ENCODE data around the gene TRIM42. TPM values are rescaled to one million over a fixed set of nuclear protein-coding genes. Genes with fewer than 3 reads are reported as not detected.
A peak's percentile ranks its signal among the peaks of the same experiment; 100 is the strongest.

The TRIM42 gene
- total RNA-seq (2022) (not detected in 2 replicates), Bru-seq, nascent RNA (not detected), BruChase-seq, experiment 1, labeled RNA remaining after a 6-hour chase (not detected), BruChase-seq, experiment 2, labeled RNA remaining after a 2-hour chase (not detected)
- long read RNA-seq: 0 reads

GRCh38 chr3:140677764-140678163, at the start of gene TRIM42:
TRIM42 (plus strand) TSS chr3:140678064; CDS start chr3:140678230, 166 bp downstream.
- intact Hi-C loops (cut with micrococcal nuclease): no loop called here
- ChIA-PET POLR2A (no interaction called here), CTCF (no interaction called here)
- TF ChIP-seq CTCF (IDR thresholded peaks at IDR 0.05; ENCODE audit: unreplicated experiment): no peak
- Mint-ChIP-seq H3K4me1 (ENCODE audit: insufficient read depth, unreplicated experiment) (no peaks in the 10 kb centered on the region), H3K36me3 (ENCODE audit: insufficient read depth, unreplicated experiment) (no peaks in the 10 kb centered on the region), H3K4me3 (ENCODE audit: unreplicated experiment) (no peak within 1 kb of the TSS), H3K9me3 (ENCODE audit: unreplicated experiment) (peaks cover 7% of the 10 kb centered on the region), H3K27ac (ENCODE audit: low read depth, unreplicated experiment) (no peak within 1 kb of the TSS), H3K27me3 (ENCODE audit: insufficient read depth, unreplicated experiment) (no peaks in the 10 kb centered on the region)
- BruUV-seq (replicated peaks): no TSS peak
- DNase-seq (ENCODE audit: unreplicated experiment): no peak

DNA sequence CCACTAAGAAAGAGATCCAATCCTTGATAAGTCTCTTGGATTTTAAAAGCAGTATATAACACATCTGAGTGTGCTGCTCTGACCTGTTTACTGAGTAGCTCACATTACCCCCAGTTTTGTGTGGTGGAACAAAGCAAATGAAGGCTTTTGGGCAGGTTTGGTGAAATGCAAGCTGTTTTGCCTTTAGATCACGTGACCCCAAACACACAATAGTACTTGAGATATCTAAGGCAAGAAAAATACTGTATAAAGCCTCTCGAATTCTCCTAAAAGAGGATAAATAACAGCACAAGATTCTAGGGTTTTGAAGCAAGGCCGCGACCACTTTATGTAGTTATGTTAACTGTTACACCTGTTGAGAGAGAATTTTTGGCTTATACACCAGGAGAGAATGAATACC, 49.3 kb upstream of the TRIM42 start:
- no peaks in the 10 kb centered on the region for H3K27me3 Mint-ChIP-seq (ENCODE audit: insufficient read depth, unreplicated experiment)
- no peak for TF ChIP-seq CTCF (IDR thresholded peaks at IDR 0.05; ENCODE audit: unreplicated experiment)
- peak overlapping the region; percentile 71 for H3K27ac Mint-ChIP-seq (ENCODE audit: low read depth, unreplicated experiment)
- no peaks in the 10 kb centered on the region for H3K9me3 Mint-ChIP-seq (ENCODE audit: unreplicated experiment)
- BruUV-seq (replicated peaks): no TSS peak
- intact Hi-C loops (cut with micrococcal nuclease): no loop called here
- ChIA-PET POLR2A (no interaction called here), CTCF (interaction anchor here (0.6 to 1.2 kb wide), 2 partner anchors 11 to 236 kb away, joined by 3 read pairs; no protein-coding TSS in a partner anchor)
- no peaks in the 10 kb centered on the region for H3K36me3 Mint-ChIP-seq (ENCODE audit: insufficient read depth, unreplicated experiment)
- DNase-seq (ENCODE audit: unreplicated experiment): no peak
- H3K4me1 Mint-ChIP-seq (ENCODE audit: insufficient read depth, unreplicated experiment): peaks cover 17% of the 10 kb centered on the region
- H3K4me3 Mint-ChIP-seq (ENCODE audit: unreplicated experiment): no peak overlapping the region

DNA sequence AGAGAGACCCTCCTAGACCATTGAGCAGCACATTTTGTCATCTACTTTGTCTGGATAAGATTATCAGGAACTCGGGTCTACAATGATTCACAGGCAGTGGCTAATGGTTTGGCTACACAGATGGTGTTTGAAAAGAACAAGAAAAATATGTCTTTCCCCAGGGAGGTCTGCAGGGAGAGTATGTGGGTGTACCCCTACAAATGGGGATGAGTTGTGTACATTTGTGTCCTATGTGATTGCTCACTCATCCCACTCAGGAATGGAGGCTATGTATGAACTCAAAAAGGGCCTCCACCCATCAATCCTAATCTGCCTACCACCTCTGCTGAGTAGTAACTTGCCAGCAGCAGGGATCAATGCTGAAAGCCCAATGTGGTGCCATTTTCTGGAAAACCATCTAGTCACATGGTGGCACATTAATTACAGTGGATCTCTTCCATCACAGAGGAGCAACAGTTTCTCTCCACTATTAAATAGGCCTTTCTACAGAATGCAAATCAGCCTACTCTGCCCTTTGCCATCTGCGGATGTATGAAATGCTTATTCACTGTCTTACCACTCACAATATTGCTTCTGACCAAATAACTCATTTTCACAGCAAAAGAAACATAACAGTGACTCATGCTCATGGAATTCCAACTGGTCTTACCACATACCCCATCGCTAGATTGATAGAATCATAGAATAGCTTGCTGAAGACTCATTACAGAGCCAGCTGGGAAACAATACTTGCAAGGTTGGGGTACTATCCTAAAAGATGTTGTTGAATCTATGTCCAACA, 48.3 kb upstream of the TRIM42 start:
- Mint-ChIP-seq H3K36me3 (ENCODE audit: insufficient read depth, unreplicated experiment) (no peaks in the 10 kb centered on the region), H3K27me3 (ENCODE audit: insufficient read depth, unreplicated experiment) (no peaks in the 10 kb centered on the region), H3K27ac (ENCODE audit: low read depth, unreplicated experiment) (peak overlapping the region; percentile 71), H3K4me3 (ENCODE audit: unreplicated experiment) (no peak overlapping the region), H3K9me3 (ENCODE audit: unreplicated experiment) (no peaks in the 10 kb centered on the region), H3K4me1 (ENCODE audit: insufficient read depth, unreplicated experiment) (peaks cover 17% of the 10 kb centered on the region)
- CTCF ChIA-PET: interaction anchor here (1.2 kb wide), 1 partner anchor 10 kb away, joined by 3 read pairs; no protein-coding TSS in a partner anchor
- no peak for TF ChIP-seq CTCF (IDR thresholded peaks at IDR 0.05; ENCODE audit: unreplicated experiment)
- POLR2A ChIA-PET: no interaction called here
- DNase-seq (ENCODE audit: unreplicated experiment): peak; percentile 86
- no TSS peak for BruUV-seq (replicated peaks)
- intact Hi-C loops (cut with micrococcal nuclease): no loop called here

- ChIA-PET CTCF (no interaction called here), POLR2A (no interaction called here)
- peak overlapping the region; percentile 71 for H3K27ac Mint-ChIP-seq (ENCODE audit: low read depth, unreplicated experiment)
- H3K4me3 Mint-ChIP-seq (ENCODE audit: unreplicated experiment): no peak overlapping the region
- BruUV-seq (replicated peaks): no TSS peak
- DNase-seq (ENCODE audit: unreplicated experiment): peak; percentile 22
- H3K27me3 Mint-ChIP-seq (ENCODE audit: insufficient read depth, unreplicated experiment): no peaks in the 10 kb centered on the region
- peaks cover 17% of the 10 kb centered on the region for H3K4me1 Mint-ChIP-seq (ENCODE audit: insufficient read depth, unreplicated experiment)
- no peak for TF ChIP-seq CTCF (IDR thresholded peaks at IDR 0.05; ENCODE audit: unreplicated experiment)
- intact Hi-C loops (cut with micrococcal nuclease): no loop called here
- no peaks in the 10 kb centered on the region for H3K9me3 Mint-ChIP-seq (ENCODE audit: unreplicated experiment)
- H3K36me3 Mint-ChIP-seq (ENCODE audit: insufficient read depth, unreplicated experiment): no peaks in the 10 kb centered on the region
Measured at GRCh38 chr3:140630366-140630765, 47.5 kb upstream of the TRIM42 start.
